GM12878 (cell line): Measurements from ENCODE around the gene EIF6. TPM values are rescaled to one million over a fixed set of nuclear protein-coding genes. Genes with fewer than 3 reads are reported as not detected.

ENCODE experiments used
- E4F1 ChIP-seq: fragments of 450-650 bp; IDR thresholded peaks from 2 replicates; pipeline ENCODE4 v1.6.1; 2018; ENCODE audit warnings: borderline replicate concordance, mild to moderate bottlenecking; ENCODE audit not compliant: partially characterized antibody
- HSF1 ChIP-seq: fragments of 150-350 bp; IDR thresholded peaks from 2 replicates; pipeline ENCODE4 v1.6.1; 2014; ENCODE audit warnings: mild to moderate bottlenecking, low read depth, low read length
- SMARCA5 ChIP-seq: fragments of 450-650 bp; IDR thresholded peaks from 2 replicates; pipeline ENCODE4 v1.6.1; 2017; ENCODE audit warnings: mild to moderate bottlenecking
- SP1 ChIP-seq: IDR thresholded peaks from one replicate; pipeline ENCODE4 v1.6.1; 2011; ENCODE audit warnings: low read depth, low read length
- TAF1 ChIP-seq: IDR thresholded peaks from 2 replicates; pipeline ENCODE4 v1.6.1; 2011; ENCODE audit warnings: mild to moderate bottlenecking, low read depth, low read length, borderline replicate concordance
- ZBTB33 ChIP-seq: fragments of 450-650 bp; IDR thresholded peaks from 2 replicates; pipeline ENCODE4 v1.6.1; 2017; ENCODE audit warnings: mild to moderate bottlenecking
- polyA plus RNA-seq, 11 experiments: library from polyadenylated mRNA; depleted of rRNA in 4 of 11; unstranded in 6 of 11; stranded (reverse) in 5 of 11; fragments of >200 nt; fragmentation: Nextera tagmentation in 4 of 11; fragmentation: Illumina TruSeq in 1 of 11; extraction: Ambion mirVana in 4 of 11; extraction: Trizol in 1 of 11; gene quantifications; 1 replicate in 1 of 11; 2 replicates in 10 of 11; pipeline versions ENCODE4 v1.2.1 to v1.2.3, GENCODE V29; 2011 to 2016; ENCODE audit warnings: inconsistent platforms in 2 of 11, missing spikeins in 2 of 11, low read depth in 1 of 11
- total RNA-seq, 4 experiments: library from RNA; depleted of rRNA in 3 of 4; stranded (reverse); fragments of >200 nt in 3 of 4; fragmentation: Illumina TruSeq in 1 of 4; extraction: Trizol in 1 of 4; gene quantifications; 2 replicates each; pipeline versions ENCODE4 v1.2.1 to v1.2.3, GENCODE V29; 2013 to 2021

The EIF6 gene
- total and polyA plus RNA-seq, 10 of the 15 experiments (the other 5 are each of a cell fraction or from before 2014, with no cell fraction given), result 127 to 607 (median 197) TPM

- TF ChIP-seq SMARCA5 (no peak), SP1 (no peak), TAF1 (no peak), E4F1 (no peak), HSF1 (no peak), ZBTB33 (no peak)
These were observed 8.8 kb downstream of the EIF6 start (continued) for GRCh38 chr20:35275741-35276251.
